GM12875 (cell line): ENCODE data around the gene BANK1.
"Not testable (repeated sequence)": the region's sequence is repeated elsewhere in the genome, so short reads cannot be mapped to it uniquely, and the experiment has no call there.

Source experiments
- H3K4me3 ChIP-seq: one replicate; pipeline ENCODE4 v1.5.1; 2011; ENCODE audit warnings: low read depth, low read length, control low read depth
- TF ChIP-seq, protein P1 (sequence below): IDR thresholded peaks from 2 replicates; pipeline ENCODE4 v1.5.1; 2011; ENCODE audit warnings: low read depth, mild to moderate bottlenecking, control low read depth, inconsistent platforms, low read length, moderate library complexity, borderline replicate concordance; ENCODE audit not compliant: insufficient read depth

The BANK1 gene

DNA sequence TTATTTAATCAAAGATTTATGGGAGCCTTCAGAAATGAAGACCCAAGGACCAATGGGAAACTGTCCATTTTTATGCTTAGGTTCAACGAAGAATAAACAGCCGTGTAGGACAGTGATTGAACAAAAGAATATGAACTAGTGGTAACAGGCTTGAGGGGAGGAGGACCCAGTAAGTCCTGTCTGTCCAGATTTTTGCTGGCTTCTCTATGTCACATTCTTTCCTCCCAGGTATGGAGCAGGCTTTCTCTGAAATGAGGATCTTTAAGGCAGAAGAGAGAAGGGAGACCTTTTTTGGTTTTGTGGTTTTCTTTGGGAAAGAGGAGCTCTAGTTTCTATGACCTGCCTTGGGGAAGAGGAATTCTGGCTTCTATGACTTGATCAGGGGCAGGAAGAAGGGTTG lies 74.1 kb downstream of the BANK1 start:
- TF ChIP-seq, protein P1, sequence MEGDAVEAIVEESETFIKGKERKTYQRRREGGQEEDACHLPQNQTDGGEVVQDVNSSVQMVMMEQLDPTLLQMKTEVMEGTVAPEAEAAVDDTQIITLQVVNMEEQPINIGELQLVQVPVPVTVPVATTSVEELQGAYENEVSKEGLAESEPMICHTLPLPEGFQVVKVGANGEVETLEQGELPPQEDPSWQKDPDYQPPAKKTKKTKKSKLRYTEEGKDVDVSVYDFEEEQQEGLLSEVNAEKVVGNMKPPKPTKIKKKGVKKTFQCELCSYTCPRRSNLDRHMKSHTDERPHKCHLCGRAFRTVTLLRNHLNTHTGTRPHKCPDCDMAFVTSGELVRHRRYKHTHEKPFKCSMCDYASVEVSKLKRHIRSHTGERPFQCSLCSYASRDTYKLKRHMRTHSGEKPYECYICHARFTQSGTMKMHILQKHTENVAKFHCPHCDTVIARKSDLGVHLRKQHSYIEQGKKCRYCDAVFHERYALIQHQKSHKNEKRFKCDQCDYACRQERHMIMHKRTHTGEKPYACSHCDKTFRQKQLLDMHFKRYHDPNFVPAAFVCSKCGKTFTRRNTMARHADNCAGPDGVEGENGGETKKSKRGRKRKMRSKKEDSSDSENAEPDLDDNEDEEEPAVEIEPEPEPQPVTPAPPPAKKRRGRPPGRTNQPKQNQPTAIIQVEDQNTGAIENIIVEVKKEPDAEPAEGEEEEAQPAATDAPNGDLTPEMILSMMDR: no peak
- H3K4me3 ChIP-seq: no peak overlapping the region

DNA sequence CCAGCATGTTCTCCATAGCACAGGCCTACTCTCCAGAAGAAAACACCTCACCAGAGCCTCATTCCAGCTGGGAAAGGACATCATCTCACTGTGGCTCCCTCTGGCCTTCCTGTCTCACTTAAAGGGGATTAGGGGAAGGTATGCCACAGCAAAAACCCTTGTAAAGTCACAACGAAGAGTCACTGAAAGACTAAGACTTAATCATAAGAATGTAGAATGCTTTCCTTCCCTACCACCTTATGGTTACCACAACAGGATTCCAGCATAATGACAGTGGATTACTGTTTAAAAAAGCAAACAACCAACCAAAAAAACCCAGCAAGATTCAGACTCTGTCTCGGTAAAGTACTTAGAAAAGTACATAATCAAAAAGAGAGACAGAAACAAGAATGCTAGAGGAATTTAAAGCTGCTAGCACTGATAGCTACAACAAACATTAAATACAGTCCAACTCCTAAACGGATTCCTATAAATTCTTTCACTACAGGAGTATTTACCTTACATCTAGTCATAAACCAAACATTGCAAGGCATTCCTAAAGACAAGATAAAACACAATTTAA lies 75.1 kb downstream of the BANK1 start:
- TF ChIP-seq, protein P1: no peak
- H3K4me3 ChIP-seq: no peak overlapping the region

DNA sequence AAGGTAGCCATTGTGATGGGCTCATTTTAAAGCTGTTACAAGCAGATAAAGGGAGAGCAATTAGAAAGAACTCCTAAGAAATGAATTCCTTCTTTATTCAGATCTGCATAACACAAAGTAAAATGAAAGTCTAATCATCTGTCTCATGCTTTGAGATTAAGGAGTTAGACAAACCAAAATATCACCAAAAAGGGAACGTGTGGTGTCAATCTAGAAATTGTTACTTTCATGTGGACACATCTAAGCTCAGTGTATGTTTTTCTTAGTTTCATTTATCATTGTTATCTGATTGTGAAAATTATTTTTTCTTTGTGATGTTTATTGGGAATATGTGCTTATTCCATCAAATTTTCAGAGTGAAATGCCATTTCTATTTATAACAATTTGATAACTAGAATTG lies 80.3 kb downstream of the BANK1 start:
- TF ChIP-seq, protein P1: no peak
- no peak overlapping the region for H3K4me3 ChIP-seq

DNA sequence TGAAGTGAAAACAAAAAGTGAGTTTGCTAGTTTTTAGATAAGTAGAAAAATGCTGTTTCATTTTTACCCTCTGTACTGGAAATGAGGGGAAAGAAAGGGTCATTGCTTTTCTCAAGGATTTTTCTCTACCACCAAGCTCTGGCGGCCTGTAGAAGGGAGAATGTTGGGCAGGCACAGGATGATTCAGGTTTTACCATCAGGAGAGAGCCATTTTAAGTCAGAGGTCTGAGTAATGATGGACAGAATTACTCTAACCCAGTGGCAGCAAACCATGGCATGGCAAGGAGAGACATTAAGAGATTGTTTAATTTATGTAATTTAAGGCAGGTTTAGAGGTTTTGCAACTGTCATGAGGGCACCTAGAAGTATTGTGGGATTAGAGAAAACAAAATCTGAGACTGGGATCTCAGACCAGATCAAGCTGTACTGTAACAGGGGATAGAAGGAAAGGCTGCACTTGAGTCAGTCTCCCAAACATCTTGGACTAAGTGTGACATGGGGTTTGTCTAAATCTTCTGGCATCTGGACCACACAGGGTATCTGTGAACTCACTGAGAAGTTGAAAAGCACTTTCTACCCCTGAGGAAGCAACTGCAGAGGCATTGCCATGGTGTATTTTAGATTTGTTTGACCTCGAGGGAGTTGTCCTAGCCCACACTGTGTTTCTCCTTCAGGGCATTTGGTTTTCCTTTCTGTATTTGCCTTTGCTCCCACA lies 81.6 kb downstream of the BANK1 start:
- TF ChIP-seq, protein P1: no peak
- no peak overlapping the region for H3K4me3 ChIP-seq

DNA sequence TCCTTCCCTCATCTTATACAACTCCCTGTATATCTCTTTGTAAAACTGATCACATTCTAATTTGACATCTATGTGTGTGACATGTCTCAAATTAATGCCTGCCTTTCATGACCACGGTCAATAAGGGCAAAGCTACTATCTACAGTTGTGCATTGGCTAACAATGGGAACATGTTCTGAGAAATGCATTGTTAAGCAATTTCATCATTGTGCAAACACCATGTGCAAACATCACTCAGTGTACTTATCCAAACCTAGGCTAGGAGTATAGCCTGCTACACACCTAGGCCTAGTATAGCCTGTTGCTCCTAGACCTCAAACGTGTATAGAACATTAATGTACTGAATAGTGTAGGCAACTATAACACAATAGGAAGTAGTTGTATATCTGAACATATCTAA lies 95.0 kb downstream of the BANK1 start:
- H3K4me3 ChIP-seq: no peak overlapping the region
- TF ChIP-seq, protein P1: no peak

DNA sequence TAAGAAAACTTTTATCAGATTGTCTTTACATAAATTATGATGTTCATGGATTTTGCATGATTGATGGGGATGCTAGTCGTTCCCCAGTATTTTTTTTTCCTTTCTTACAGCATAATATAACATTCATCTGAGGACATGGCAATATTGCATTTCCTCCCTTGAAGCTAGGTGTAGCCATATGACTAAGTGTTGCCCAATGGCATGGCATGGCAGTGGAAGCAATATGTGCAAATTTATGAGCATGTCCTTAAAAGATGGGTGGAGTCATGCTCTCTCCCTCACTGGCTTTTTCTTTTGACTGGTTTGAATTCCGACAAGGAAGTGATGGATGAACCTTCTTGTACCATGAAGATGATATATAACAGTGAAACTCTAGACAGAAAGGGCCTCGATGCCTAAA lies 96.3 kb downstream of the BANK1 start:
- TF ChIP-seq, protein P1: no peak
- H3K4me3 ChIP-seq: no peak overlapping the region

DNA sequence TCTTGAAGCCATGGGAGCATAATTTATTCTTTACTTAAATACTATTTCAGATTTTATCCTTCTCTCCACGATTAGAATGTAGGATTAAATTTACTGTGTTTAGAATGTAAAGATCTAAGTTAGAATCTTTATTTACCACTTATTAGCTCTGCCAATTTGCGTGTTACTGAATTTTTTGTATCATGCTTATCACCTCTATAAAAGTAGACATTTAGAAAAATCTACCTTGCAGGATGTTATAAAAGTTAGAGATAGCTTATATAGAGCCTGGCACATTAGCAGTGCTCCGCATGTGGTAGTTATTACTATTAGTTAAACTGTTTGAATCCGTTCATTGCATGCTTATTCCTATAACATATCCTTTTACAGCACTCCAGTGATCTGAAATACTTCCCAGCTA lies 97.9 kb downstream of the BANK1 start:
- H3K4me3 ChIP-seq: no peak overlapping the region
- TF ChIP-seq, protein P1: no peak

DNA sequence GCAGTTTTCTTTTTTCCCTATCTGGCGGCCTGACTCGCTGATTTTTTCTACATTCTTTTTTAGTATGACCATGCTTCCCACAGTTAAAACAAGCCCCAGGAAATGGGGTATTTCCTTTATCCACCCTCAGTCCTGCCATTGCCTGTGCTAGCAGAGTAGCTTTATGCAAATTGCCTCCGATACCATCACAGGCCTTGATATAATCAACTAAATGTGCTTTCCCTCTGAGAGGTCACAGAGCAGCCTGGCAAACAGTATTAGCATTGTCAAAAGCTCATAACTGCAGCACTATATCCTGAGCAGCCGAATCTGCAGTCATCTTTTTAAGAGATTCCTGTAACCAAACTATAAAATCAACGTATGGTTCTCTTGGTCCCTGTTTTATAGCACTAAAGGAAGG lies 115.0 kb downstream of the BANK1 start:
- H3K4me3 ChIP-seq: not testable (repeated sequence)
